NK-92 (cell line): Measurements from ENCODE around the gene C8B.

Source experiments
- DNase-seq: peaks from one replicate; lab custom pipeline; 2025; ENCODE audit not compliant: unreplicated experiment; lab: John Stamatoyannopoulos, UW

The C8B gene

GRCh38 chr1:56965916-56966697 is at the start of gene C8B:
C8B (minus strand) TSS chr1:56966015; CDS start chr1:56965948, 67 bp downstream.
- no peak for DNase-seq

- no peak for DNase-seq
Observed at GRCh38 chr1:57015071-57015470, 49.3 kb upstream of the C8B start.

- no peak for DNase-seq
Observed at GRCh38 chr1:57013522-57013921, 47.7 kb upstream of the C8B start.

GRCh38 chr1:57012315-57012714 is 46.5 kb upstream of the C8B start:
- no peak for DNase-seq

- no peak for DNase-seq
Observed at GRCh38 chr1:57010511-57010910, 44.7 kb upstream of the C8B start.

GRCh38 chr1:57007948-57008347 is 42.1 kb upstream of the C8B start:
- no peak for DNase-seq

- DNase-seq: no peak
Observed at GRCh38 chr1:57007472-57007871, 41.7 kb upstream of the C8B start.

DNA sequence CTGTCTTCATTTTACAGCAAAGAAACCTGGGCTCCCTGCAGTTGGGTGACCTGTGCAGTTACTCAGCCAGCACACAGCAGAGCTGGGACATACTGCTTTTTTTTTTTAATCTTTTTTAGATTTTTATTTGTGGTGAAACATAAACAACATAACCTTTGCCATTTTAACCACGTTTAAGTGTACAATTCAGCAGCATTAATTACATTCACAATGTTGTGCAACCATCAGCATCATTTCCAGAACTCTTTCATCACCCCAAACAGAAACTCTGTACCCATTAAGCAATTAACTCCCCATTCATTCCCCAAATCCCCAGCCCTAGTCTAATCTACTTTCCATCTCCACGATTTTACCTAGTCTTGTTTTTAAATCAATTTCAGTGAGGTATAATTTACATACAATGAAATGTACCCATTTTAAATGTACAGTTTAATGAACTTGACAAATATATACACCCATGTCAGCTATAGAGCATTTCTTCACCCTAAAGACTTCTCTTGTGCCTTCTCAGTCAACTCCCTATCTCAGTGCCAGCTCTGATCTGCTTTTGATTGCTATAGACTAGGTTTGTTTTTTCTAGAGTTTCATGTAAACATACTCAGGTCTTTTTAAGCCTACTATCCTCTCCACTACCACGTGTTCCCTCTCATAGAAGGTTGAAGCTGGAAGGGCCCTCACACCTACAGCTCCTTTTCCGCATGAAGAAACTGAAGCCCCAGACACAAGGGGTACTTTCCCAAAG is 37.8 kb upstream of the C8B start:
- no peak for DNase-seq

DNA sequence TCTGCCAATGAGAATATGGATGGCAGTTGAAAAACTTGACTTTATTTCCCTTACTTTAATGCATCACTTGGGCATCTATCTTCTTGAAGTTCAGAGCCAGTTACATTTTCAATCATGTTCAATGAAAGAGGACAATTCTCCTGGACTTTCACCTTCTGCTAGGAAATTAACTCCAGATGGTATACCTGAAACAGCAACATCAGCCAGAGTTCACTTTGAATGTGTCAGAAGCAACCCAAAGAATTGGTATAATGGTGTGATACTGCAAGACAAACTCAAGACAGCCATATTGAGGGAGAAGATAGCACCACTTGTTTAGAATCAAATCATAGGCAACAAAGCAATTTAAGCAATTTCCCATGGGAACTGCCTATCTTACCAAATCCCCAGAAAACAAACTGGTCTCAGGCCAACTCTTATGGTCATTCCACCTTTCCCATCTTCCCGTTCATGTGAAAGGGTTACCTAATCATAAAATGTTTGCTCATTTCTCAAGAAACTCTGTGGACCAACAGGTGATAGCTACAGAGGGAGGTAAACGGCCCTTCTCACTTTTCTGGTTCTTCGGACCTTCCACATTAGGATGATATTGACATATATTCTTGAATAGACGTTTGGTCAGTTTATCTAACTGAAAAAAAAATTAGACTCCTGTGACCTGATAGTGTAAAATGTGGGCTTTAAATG is 29.7 kb upstream of the C8B start:
- DNase-seq: no peak

DNA sequence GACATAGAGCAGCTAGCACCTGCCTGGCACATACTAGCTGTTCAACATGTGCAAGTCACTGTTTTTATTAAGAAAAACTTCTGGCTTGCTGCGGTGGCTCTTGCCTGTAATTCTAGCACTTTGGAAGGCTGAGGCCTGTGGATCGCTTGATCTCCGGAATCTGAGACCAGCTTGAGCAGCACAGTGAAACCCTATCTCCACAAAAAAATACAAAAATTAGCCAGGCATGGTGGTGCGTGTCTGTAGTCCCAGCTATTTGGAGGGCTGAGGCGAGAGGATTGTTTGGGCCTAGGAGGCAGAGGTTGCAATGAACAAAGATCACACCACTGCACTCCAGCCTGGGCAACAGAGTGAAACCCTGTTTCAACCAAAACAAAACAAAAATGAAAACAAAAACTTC is 27.7 kb upstream of the C8B start:
- no peak for DNase-seq

DNA sequence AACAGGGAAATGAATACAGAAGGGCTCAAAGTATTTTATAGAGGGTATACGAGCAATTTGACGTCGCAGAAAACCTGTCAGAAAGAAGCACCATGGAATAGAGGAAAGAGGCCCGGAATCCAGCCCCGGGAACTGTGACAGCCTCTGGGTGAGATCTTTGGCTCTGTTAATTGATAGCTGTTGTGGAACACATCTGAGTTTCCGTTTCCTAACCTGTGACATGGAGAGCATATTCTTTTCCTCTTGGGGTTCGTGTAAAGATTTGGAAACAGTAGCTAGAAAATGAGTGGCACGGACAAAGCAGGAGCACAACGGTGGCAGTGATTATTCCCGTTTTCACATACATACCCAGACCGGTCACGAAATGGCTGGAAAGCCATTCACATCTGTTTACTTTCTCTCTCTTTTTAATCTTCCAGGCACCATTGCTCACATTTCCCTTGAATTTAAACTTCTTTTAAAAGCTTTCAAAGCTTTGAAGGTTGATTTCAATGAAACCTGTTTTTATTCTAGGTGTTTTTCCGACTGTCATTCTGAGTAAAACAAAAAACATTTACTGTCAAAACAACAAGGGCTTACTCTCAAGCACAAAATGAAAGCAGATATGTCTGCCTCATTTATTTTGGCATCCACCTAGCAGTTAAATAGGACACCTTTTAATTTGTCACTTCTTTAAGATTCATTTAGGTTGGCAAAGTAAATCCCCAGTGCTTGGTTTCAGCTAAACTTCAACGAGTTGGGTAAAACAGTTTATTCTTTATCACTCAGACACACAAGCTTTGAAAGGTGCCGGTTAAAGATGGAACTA is 26.7 kb upstream of the C8B start:
- no peak for DNase-seq

- DNase-seq: no peak
Observed at GRCh38 chr1:56991576-56991975, 25.8 kb upstream of the C8B start.

DNA sequence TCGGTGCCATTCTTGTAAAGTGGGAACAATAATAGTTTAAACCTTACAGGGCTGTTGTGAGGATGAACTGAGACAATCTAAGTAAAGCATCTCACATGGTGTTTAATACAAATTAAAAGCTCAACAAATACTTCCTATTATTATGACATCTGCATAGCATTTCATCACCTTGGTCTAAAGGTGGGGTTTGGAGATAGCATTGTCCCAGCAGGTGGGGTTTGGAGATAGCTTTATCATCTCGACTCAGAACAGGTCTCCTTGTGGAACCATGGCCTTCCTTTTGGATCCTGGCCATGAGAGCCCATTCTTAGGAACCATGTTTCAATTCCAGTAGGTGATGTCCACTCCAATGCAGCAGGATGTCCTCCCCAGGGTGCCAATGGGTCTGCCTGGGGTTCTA is 20.6 kb upstream of the C8B start:
- DNase-seq: no peak

DNA sequence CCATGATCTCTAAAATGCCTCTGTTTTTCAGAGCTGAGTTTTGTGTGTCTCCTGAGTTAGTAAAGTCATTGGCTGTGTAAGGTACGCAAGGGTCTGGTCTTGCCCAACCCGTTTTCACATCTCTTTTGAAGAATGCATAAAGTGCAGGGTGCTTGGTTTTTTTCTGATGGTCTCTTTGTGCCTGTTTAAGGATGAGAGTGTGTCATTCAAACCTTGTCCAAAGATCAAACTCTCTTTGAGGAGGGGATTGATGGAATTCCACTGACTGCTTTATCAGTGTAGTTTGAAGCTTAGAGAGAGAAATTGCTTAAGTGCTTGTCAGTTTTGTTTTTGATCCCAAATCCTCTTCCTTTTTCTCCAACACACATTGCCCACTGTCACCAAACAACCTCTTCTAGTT is 20.0 kb upstream of the C8B start:
- no peak for DNase-seq

DNA sequence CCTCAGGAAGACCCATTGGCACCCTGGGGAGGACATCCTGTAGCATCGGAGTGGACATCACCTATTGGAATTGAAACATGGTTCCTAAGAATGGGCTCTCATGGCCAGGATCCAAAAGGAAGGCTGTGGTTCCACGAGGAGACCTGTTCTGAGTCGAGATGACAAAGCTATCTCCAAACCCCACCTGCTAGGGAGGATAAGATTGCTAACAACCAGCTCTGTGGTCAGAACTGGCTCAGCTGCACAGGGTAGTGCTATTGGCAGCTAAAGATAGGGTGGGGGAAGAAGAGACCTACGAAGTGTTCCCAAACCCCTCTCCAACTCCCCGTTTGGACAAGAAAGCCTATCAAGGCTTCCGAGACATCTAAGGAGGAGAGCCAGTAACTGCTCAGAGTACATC is 17.7 kb upstream of the C8B start:
- no peak for DNase-seq

GRCh38 chr1:56979986-56980755 is 14.4 kb upstream of the C8B start:
- no peak for DNase-seq

GRCh38 chr1:56978819-56979218 is 13.0 kb upstream of the C8B start:
- no peak for DNase-seq

DNA sequence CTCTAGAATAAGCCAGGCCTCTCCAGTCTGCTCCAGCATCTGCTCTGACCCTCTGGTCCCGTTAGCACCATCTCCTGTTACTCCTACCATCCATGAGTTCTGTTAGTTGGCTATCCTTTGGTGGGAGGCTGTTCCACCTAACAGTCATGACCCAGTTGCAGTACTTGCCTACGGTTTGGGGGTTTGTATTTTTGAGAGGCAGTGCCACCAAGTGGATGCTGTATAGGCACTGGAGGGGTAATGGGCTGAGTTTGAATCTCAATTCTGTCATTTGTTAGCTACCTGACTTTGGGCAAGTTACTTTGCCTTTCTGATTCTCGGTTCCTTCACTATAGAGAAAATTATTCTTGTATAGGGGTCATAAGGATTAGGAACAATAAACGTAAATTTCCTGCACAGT is 12.1 kb upstream of the C8B start:
- DNase-seq: no peak

GRCh38 chr1:56975446-56975845 is 9.6 kb upstream of the C8B start:
- no peak for DNase-seq

- no peak for DNase-seq
Observed at GRCh38 chr1:56973923-56974742, 8.3 kb upstream of the C8B start.
